ENCODE results near the gene PTPN4. TPM values are rescaled to one million over a fixed set of nuclear protein-coding genes. Genes with fewer than 3 reads are reported as not detected.

The PTPN4 gene
- total and polyA plus RNA-seq, 2 experiments from 2014 or later = 19.8 to 24.3 TPM

DNA sequence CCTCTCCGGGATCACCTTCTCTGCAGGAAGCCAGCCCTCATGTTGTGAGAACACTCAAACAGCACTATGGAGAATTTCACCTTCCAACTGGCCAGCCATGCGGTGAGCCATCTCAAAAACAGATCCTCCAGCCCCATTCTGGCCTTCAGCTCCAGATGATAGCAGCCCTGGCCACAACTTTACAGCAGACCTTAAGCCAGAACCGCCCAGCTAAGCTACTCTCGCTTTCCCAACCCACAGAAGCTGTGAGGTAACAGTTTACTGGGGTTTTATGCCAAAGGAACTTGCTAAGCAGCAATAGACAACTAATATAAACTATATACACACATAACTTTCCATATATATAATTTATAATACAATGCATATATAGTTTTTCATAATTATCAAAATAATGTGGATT is 11.6 kb upstream of the PTPN4 start:
- H3K9ac ChIP-seq = no peak overlapping the region
- no peak overlapping the region for H2AFZ ChIP-seq
- H3K79me2 ChIP-seq (ENCODE audit: insufficient read depth) = no peaks in the 10 kb centered on the region
- in situ Hi-C loops (cut with MboI) = no loop called here
- H3K36me3 ChIP-seq (ENCODE audit: low read depth) = no peaks in the 10 kb centered on the region
- H3F3A ChIP-seq (ENCODE audit: insufficient read depth) = 0 out of 2 replicates have a peak, but pooled peaks cover 12% of the 10 kb centered on the region
- H3K27me3 ChIP-seq (replicated peaks; ENCODE audit: insufficient read depth) = no peaks in the 10 kb centered on the region
- H3K4me3 ChIP-seq = no peak overlapping the region
- H3K4me2 ChIP-seq (ENCODE audit: unreplicated experiment) = no peak overlapping the region
- no peak for DNase-seq
- WGBS, 2 experiments (ENCODE audit: low coverage in 1 of 2, low lambda C conversion rate in 2 of 2, missing lambda C conversion rate in 2 of 2) = 97% methylated on average over 4 of the region's 4 CpGs
- no peak overlapping the region for H3K27ac ChIP-seq
- TF ChIP-seq EZH2phosphoT487 (IDR thresholded peaks at IDR 0.05; ENCODE audit: insufficient read depth, low read depth) (no peak), EZH2 (IDR thresholded peaks at IDR 0.05; ENCODE audit: insufficient read depth, poor library complexity, severe bottlenecking) (no peak)
- no peaks in the 10 kb centered on the region for H3K9me3 ChIP-seq (ENCODE audit: low read depth)
- peaks cover 29% of the 10 kb centered on the region for H3K4me1 ChIP-seq (ENCODE audit: insufficient read depth)
- H3K9me2 ChIP-seq (ENCODE audit: insufficient read depth) = no peaks in the 10 kb centered on the region
- H4K20me1 ChIP-seq (ENCODE audit: insufficient read depth) = no peaks in the 10 kb centered on the region

DNA sequence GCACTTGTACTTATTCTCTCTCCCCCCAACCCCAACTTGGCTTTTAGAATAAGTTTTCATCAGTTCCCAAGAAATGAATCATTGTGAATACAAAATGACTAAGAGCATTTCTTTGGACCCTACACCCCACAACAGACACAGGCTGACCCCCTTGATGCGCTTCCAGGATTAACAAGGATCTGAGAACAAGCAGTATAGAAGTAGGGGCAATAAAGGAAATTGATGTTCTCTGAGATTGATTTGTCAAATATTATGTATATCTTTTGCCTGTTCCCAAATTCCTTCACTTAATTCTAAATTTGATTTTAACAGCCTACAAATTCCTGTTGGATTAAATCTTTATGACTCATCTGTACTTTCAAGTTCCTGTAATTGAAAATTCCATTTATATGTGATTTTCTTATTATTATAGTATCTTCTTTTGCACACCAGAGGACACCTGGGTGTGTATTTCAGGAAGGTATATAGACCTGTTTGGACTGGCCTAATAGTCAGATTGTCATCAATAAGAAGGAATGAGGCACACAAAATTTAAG is 10.2 kb upstream of the PTPN4 start:
- DNase-seq = peak; percentile 71
- Histone ChIP-seq H4K20me1 (ENCODE audit: insufficient read depth) (no peaks in the 10 kb centered on the region), H3K9ac (no peak overlapping the region), H3K9me3 (ENCODE audit: low read depth) (no peaks in the 10 kb centered on the region), H2AFZ (no peak overlapping the region), H3F3A (ENCODE audit: insufficient read depth) (peaks cover 18% of the 10 kb centered on the region; the same call in 1 of the 2 replicates), H3K9me2 (ENCODE audit: insufficient read depth) (no peaks in the 10 kb centered on the region), H3K4me1 (ENCODE audit: insufficient read depth) (peaks cover 37% of the 10 kb centered on the region), H3K27ac (peak overlapping the region; percentile 3), H3K36me3 (ENCODE audit: low read depth) (no peaks in the 10 kb centered on the region), H3K79me2 (ENCODE audit: insufficient read depth) (no peaks in the 10 kb centered on the region), H3K4me2 (ENCODE audit: unreplicated experiment) (peak overlapping the region; percentile 26), H3K27me3 (replicated peaks; ENCODE audit: insufficient read depth) (no peaks in the 10 kb centered on the region), H3K4me3 (0 out of 2 replicates have a peak overlapping the region, but pooled peaks have one; percentile 0)
- 56 to 68% methylated on average over 1 of the region's 1 CpG for WGBS, 2 experiments (ENCODE audit: low coverage in 1 of 2, low lambda C conversion rate in 2 of 2, missing lambda C conversion rate in 2 of 2)
- in situ Hi-C loops (cut with MboI) = no loop called here
- TF ChIP-seq EZH2phosphoT487 (IDR thresholded peaks at IDR 0.05; ENCODE audit: insufficient read depth, low read depth) (no peak), EZH2 (IDR thresholded peaks at IDR 0.05; ENCODE audit: insufficient read depth, poor library complexity, severe bottlenecking) (no peak)

DNA sequence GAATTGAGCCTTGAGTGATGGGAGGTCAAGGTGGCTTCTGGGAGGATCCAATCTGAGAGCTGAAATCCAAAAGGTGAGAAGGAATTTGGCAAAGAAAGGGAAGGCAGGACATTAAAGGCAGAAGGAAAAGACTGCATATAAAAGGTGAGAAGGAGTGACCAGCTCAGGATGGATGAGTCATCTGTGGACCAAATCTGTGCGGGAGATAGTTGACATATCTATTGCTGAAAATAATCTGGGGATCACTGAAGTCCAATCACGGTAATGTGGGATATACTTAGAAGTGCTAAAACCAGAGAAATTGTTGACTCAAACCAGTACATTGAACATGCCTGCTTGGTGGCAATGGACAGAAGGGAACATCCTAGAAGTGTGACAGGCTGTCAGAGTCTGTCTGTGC is 8.0 kb upstream of the PTPN4 start:
- H4K20me1 ChIP-seq (ENCODE audit: insufficient read depth) = no peaks in the 10 kb centered on the region
- H3F3A ChIP-seq (ENCODE audit: insufficient read depth) = peaks cover 22% of the 10 kb centered on the region
- H3K9me3 ChIP-seq (ENCODE audit: low read depth) = no peaks in the 10 kb centered on the region
- no peak overlapping the region for H2AFZ ChIP-seq
- H3K9ac ChIP-seq = no peak overlapping the region
- H3K9me2 ChIP-seq (ENCODE audit: insufficient read depth) = no peaks in the 10 kb centered on the region
- WGBS, 2 experiments (ENCODE audit: low coverage in 1 of 2, low lambda C conversion rate in 2 of 2, missing lambda C conversion rate in 2 of 2) = 45 to 51% methylated on average over 2 of the region's 2 CpGs
- in situ Hi-C loops (cut with MboI) = no loop called here
- no peak overlapping the region for H3K4me3 ChIP-seq
- H3K4me2 ChIP-seq (ENCODE audit: unreplicated experiment) = no peak overlapping the region
- no peaks in the 10 kb centered on the region for H3K27me3 ChIP-seq (replicated peaks; ENCODE audit: insufficient read depth)
- TF ChIP-seq EZH2phosphoT487 (IDR thresholded peaks at IDR 0.05; ENCODE audit: insufficient read depth, low read depth) = no peak
- TF ChIP-seq EZH2 (IDR thresholded peaks at IDR 0.05; ENCODE audit: insufficient read depth, poor library complexity, severe bottlenecking) = no peak
- peaks cover 38% of the 10 kb centered on the region for H3K4me1 ChIP-seq (ENCODE audit: insufficient read depth)
- DNase-seq = no peak
- no peaks in the 10 kb centered on the region for H3K36me3 ChIP-seq (ENCODE audit: low read depth)
- H3K27ac ChIP-seq = no peak overlapping the region
- H3K79me2 ChIP-seq (ENCODE audit: insufficient read depth) = no peaks in the 10 kb centered on the region

DNA sequence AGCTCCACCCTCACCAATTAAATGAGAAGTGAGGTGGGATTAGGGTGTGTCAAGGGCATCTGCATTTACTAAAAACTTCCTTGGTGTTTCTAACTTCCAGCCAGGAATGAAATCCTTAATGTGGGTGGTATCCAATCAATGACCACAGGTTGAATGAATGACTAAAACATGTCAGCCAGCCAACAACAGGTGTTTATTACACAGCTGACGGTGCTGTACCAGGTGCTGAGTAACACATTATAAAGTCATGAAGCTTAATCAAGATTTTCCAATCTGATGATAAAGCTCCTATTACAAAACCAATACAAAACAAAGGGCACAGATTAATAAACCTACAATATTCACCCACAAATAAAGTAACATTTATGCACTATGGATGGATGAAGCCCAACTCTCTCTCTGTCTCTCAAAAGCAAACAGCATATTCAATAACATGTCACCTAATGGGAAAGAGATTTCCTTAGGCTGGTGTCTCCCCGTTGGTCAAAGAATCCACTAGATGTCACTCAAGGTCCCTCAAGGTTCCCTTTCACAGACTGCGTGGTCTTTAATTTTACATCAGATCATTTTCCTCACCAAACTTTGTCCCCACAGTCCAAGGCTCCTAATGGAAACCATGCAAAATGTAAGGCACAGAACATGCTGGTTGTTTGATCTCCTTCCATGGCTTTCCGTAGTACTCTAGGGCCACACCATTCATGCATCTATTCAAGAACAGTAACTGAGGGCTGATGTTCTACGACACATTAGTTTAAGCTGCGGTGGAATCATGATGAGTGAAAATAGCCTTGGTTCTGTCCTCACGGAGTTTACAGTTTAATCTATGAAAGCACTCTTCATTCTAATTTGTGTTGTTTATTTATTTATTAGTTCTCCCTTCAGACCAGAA is 6.4 kb upstream of the PTPN4 start:
- peak; percentile 54 for DNase-seq
- Histone ChIP-seq H3F3A (ENCODE audit: insufficient read depth) (peaks cover 35% of the 10 kb centered on the region), H3K4me2 (ENCODE audit: unreplicated experiment) (peak overlapping the region; percentile 12), H3K36me3 (ENCODE audit: low read depth) (no peaks in the 10 kb centered on the region), H3K27ac (no peak overlapping the region), H3K9me3 (ENCODE audit: low read depth) (no peaks in the 10 kb centered on the region), H3K4me1 (ENCODE audit: insufficient read depth) (peaks cover 37% of the 10 kb centered on the region), H3K4me3 (no peak overlapping the region), H3K79me2 (ENCODE audit: insufficient read depth) (no peaks in the 10 kb centered on the region), H3K9me2 (ENCODE audit: insufficient read depth) (no peaks in the 10 kb centered on the region), H4K20me1 (ENCODE audit: insufficient read depth) (no peaks in the 10 kb centered on the region), H2AFZ (0 out of 2 replicates have a peak overlapping the region, but pooled peaks have one; percentile 16), H3K9ac (no peak overlapping the region), H3K27me3 (replicated peaks; ENCODE audit: insufficient read depth) (no peaks in the 10 kb centered on the region)
- in situ Hi-C loops (cut with MboI) = no loop called here
- WGBS, 2 experiments (ENCODE audit: low coverage in 1 of 2, low lambda C conversion rate in 2 of 2, missing lambda C conversion rate in 2 of 2) = 44% methylated on average over 7 of the region's 7 CpGs
- TF ChIP-seq EZH2 (IDR thresholded peaks at IDR 0.05; ENCODE audit: insufficient read depth, poor library complexity, severe bottlenecking) = no peak
- TF ChIP-seq EZH2phosphoT487 (IDR thresholded peaks at IDR 0.05; ENCODE audit: insufficient read depth, low read depth) = no peak
